K562 (cell line): ENCODE measurements around the gene MEAF6. TPM values are rescaled to one million over a fixed set of nuclear protein-coding genes. Genes with fewer than 3 reads are reported as not detected.
A peak's percentile ranks its signal among the peaks of the same experiment; 100 is the strongest.

ENCODE experiments used
- HEY1 ChIP-seq: fragments of 250-450 bp; sonication (Bioruptor Pico); IDR thresholded peaks from 2 replicates; pipeline ENCODE4 v1.5.0; 2020; ENCODE audit warnings: mild to moderate bottlenecking, moderate library complexity, borderline replicate concordance
- RBM34 ChIP-seq: fragments of 200-400 bp; formaldehyde crosslinking; IDR thresholded peaks from 2 replicates; pipeline ENCODE4 v1.6.1; 2018; ENCODE audit warnings: low read length, borderline replicate concordance; ENCODE audit not compliant: insufficient read depth
- SMAD2 ChIP-seq: fragments of 150-350 bp; IDR thresholded peaks from 2 replicates; pipeline ENCODE4 v1.6.1; 2014; ENCODE audit warnings: low read depth, mild to moderate bottlenecking, low read length
- TAF1 ChIP-seq: IDR thresholded peaks from 2 replicates; pipeline ENCODE4 v1.6.1; 2011; ENCODE audit warnings: mild to moderate bottlenecking, low read length, moderate library complexity; ENCODE audit not compliant: insufficient read depth, control insufficient read depth, severe bottlenecking; ENCODE audit errors: extremely low read depth
- TAF7 ChIP-seq: fragments of 450-650 bp; IDR thresholded peaks from 2 replicates; pipeline ENCODE4 v1.6.1; 2016; ENCODE audit warnings: missing genetic modification characterization, missing compliant biosample characterization
- YBX1 ChIP-seq: fragments of 450-650 bp; IDR thresholded peaks from 2 replicates; pipeline ENCODE4 v1.7.1; 2016; ENCODE audit warnings: mild to moderate bottlenecking
- ZKSCAN8 ChIP-seq: fragments of 200-800 bp; sonication (Bioruptor generic); IDR thresholded peaks from 2 replicates; pipeline ENCODE4 v1.6.1; 2016; ENCODE audit warnings: missing genetic modification characterization, missing compliant biosample characterization
- ZNF589 ChIP-seq: fragments of 200-800 bp; sonication (Bioruptor generic); IDR thresholded peaks from 2 replicates; pipeline ENCODE4 v1.6.1; 2016; ENCODE audit warnings: low read depth, missing genetic modification characterization, missing compliant biosample characterization
- polyA plus RNA-seq, 8 experiments: library from polyadenylated mRNA; depleted of rRNA in 4 of 8; stranded (reverse) in 5 of 8; unstranded in 3 of 8; fragments of >200 nt; fragmentation: Nextera tagmentation in 2 of 8; fragmentation: Illumina TruSeq in 1 of 8; extraction: Ambion mirVana in 2 of 8; extraction: Trizol in 1 of 8; gene quantifications; 2 replicates each; pipeline versions ENCODE4 v1.2.1 to v1.2.3, GENCODE V29; 2011 to 2014; ENCODE audit warnings: inconsistent platforms in 1 of 8, missing spikeins in 1 of 8
- total RNA-seq, 7 experiments: library from RNA; depleted of rRNA in 6 of 7; stranded (reverse); fragments of >200 nt in 6 of 7; fragmentation: Illumina TruSeq in 2 of 7; extraction: Trizol in 2 of 7; gene quantifications; 2 replicates each; pipeline versions ENCODE4 v1.2.1 to v1.2.3, GENCODE V29; 2011 to 2021; ENCODE audit warnings: low replicate concordance in 1 of 7
- TF ChIP-seq, protein P1 (sequence below), 2 experiments: fragments of 450-650 bp; formaldehyde crosslinking in 1 of 2; IDR thresholded peaks; 2 replicates each; pipeline versions ENCODE4 v1.4.0 to v1.6.1; 2014 to 2020; ENCODE audit warnings: mild to moderate bottlenecking in 2 of 2, borderline replicate concordance in 1 of 2, low read depth in 1 of 2
- TF ChIP-seq, protein P2 (sequence below): fragments of 450-650 bp; IDR thresholded peaks from one replicate; pipeline ENCODE4 v1.6.1; 2018; ENCODE audit warnings: mild to moderate bottlenecking, moderate library complexity; ENCODE audit not compliant: partially characterized antibody
- TF ChIP-seq, protein P3 (sequence below): fragments of 250-450 bp; sonication (Bioruptor Pico); IDR thresholded peaks from 2 replicates; pipeline ENCODE4 v1.8.0; 2021; ENCODE audit warnings: mild to moderate bottlenecking, moderate library complexity
- TF ChIP-seq, protein P4 (sequence below): fragments of 450-650 bp; IDR thresholded peaks from 2 replicates; pipeline ENCODE4 v1.6.1; 2017; ENCODE audit warnings: antibody characterized with exemption

The MEAF6 gene
- total and polyA plus RNA-seq, 9 of the 15 experiments (the other 6 are each of a cell fraction or from before 2014, with no cell fraction given) = 55.0 to 151 (median 92.3) TPM

DNA sequence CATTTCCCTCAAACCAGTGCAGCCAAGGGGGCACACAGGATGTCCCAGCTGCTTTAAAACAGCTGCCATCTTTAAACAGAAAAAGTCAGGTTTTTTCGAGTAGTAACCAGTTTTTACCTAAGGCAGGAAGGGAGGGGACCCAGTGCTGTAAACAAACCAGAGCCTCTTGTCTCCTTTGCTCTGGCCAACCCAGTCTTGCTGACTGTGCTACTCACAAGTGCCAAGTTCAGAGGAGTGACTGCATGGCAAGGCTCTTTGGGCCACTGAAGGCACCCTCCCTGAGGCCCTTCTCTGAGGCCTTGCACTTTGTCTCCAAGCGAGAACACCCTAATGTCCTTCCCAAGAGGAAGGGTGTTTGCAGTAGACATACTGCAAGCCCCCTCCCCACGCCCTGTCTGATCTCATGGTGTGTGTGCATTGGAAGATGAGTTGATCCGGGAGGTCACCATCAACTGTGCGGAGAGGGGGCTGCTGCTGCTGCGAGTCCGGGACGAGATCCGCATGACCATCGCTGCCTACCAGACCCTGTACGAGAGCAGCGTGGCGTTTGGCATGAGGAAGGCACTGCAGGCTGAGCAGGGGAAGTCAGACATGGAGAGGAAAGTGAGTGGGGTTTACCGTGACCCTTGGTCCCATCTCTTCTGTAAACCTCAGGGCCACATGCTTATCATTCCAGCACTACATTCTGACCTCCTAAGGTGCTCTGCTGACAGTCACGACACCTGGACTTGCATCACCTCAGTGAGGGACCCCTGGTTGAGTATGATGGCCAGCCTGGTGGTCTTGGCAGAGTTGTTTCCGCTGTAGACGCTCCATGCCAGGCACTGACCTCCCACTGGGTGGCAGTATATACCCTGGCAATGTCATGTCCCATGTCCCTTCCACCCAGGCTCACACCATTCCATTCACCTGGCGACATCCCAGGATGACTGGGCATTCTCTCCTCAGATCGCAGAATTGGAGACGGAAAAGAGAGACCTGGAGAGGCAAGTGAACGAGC, 46.9 kb upstream of the MEAF6 start (continued):
- TF ChIP-seq, protein P1, sequence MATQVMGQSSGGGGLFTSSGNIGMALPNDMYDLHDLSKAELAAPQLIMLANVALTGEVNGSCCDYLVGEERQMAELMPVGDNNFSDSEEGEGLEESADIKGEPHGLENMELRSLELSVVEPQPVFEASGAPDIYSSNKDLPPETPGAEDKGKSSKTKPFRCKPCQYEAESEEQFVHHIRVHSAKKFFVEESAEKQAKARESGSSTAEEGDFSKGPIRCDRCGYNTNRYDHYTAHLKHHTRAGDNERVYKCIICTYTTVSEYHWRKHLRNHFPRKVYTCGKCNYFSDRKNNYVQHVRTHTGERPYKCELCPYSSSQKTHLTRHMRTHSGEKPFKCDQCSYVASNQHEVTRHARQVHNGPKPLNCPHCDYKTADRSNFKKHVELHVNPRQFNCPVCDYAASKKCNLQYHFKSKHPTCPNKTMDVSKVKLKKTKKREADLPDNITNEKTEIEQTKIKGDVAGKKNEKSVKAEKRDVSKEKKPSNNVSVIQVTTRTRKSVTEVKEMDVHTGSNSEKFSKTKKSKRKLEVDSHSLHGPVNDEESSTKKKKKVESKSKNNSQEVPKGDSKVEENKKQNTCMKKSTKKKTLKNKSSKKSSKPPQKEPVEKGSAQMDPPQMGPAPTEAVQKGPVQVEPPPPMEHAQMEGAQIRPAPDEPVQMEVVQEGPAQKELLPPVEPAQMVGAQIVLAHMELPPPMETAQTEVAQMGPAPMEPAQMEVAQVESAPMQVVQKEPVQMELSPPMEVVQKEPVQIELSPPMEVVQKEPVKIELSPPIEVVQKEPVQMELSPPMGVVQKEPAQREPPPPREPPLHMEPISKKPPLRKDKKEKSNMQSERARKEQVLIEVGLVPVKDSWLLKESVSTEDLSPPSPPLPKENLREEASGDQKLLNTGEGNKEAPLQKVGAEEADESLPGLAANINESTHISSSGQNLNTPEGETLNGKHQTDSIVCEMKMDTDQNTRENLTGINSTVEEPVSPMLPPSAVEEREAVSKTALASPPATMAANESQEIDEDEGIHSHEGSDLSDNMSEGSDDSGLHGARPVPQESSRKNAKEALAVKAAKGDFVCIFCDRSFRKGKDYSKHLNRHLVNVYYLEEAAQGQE (IDR thresholded peaks at IDR 0.05; ENCODE audit: borderline replicate concordance) = peak; percentile 33
- TF ChIP-seq, protein P1 (CRISPR knock-in tag; IDR thresholded peaks at IDR 0.05; ENCODE audit: low read depth) = no peak
- TF ChIP-seq, protein P2, sequence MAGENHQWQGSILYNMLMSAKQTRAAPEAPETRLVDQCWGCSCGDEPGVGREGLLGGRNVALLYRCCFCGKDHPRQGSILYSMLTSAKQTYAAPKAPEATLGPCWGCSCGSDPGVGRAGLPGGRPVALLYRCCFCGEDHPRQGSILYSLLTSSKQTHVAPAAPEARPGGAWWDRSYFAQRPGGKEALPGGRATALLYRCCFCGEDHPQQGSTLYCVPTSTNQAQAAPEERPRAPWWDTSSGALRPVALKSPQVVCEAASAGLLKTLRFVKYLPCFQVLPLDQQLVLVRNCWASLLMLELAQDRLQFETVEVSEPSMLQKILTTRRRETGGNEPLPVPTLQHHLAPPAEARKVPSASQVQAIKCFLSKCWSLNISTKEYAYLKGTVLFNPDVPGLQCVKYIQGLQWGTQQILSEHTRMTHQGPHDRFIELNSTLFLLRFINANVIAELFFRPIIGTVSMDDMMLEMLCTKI = no peak
- no peak for TF ChIP-seq ZNF589 (CRISPR knock-in tag)
- TF ChIP-seq HEY1 = no peak
- TF ChIP-seq TAF7 (tag) = no peak
- no peak for TF ChIP-seq YBX1
- TF ChIP-seq ZKSCAN8 (CRISPR knock-in tag) = no peak
- no peak for TF ChIP-seq TAF1
- TF ChIP-seq SMAD2 = no peak
- TF ChIP-seq, protein P3, sequence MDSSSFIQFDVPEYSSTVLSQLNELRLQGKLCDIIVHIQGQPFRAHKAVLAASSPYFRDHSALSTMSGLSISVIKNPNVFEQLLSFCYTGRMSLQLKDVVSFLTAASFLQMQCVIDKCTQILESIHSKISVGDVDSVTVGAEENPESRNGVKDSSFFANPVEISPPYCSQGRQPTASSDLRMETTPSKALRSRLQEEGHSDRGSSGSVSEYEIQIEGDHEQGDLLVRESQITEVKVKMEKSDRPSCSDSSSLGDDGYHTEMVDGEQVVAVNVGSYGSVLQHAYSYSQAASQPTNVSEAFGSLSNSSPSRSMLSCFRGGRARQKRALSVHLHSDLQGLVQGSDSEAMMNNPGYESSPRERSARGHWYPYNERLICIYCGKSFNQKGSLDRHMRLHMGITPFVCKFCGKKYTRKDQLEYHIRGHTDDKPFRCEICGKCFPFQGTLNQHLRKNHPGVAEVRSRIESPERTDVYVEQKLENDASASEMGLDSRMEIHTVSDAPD (CRISPR knock-in tag) = no peak
- TF ChIP-seq, protein P4, sequence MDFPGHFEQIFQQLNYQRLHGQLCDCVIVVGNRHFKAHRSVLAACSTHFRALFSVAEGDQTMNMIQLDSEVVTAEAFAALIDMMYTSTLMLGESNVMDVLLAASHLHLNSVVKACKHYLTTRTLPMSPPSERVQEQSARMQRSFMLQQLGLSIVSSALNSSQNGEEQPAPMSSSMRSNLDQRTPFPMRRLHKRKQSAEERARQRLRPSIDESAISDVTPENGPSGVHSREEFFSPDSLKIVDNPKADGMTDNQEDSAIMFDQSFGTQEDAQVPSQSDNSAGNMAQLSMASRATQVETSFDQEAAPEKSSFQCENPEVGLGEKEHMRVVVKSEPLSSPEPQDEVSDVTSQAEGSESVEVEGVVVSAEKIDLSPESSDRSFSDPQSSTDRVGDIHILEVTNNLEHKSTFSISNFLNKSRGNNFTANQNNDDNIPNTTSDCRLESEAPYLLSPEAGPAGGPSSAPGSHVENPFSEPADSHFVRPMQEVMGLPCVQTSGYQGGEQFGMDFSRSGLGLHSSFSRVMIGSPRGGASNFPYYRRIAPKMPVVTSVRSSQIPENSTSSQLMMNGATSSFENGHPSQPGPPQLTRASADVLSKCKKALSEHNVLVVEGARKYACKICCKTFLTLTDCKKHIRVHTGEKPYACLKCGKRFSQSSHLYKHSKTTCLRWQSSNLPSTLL = no peak
- no peak for TF ChIP-seq RBM34
